Measurements from ENCODE around the gene SEC16A.

The SEC16A gene

GRCh38 chr9:136442265-136442664 lies 40.6 kb downstream of the SEC16A start:
- Mint-ChIP-seq H3K4me3 (no peak overlapping the region), H3K4me1 (peaks cover 12% of the 10 kb centered on the region), H3K36me3 (peaks cover 35% of the 10 kb centered on the region), H3K27ac (no peak overlapping the region), H3K9me3 (no peaks in the 10 kb centered on the region), H3K27me3 (no peaks in the 10 kb centered on the region)
- no peak for DNase-seq
- CTCF ChIA-PET, result interaction anchor here (1.0 kb wide), 1 partner anchor 25 kb away, joined by 3 read pairs; no protein-coding TSS in a partner anchor

DNA sequence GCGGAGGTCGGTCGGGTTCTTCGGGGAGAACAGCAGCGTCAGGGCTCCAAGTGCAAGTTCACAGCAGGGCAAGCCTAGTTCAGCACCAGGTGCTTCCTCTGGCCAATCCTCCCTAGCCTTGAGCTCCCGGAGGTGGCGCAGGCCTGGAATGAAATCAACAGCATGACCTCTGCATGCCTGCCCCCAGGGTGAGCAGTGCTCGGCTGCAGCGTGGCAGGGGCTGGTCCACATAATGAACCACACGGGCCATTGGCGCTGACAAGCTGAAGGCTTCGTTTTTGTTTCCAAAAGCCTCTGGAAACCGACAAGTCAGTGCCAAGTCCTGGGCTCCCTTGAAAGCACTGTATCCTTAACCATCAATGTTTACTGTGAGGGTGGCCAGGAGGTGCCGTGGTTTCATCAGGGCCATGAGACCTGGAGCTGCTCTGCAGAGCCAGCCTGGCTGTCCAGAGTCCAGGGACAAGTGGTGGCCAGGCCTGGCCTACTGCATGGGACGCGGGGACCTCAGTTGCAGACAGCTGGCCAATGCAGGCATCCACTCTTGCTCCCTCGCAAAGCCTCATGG lies 41.1 kb downstream of the SEC16A start:
- Mint-ChIP-seq H3K4me1 (peaks cover 17% of the 10 kb centered on the region), H3K36me3 (peaks cover 35% of the 10 kb centered on the region), H3K4me3 (no peak overlapping the region), H3K27me3 (no peaks in the 10 kb centered on the region), H3K27ac (no peak overlapping the region), H3K9me3 (no peaks in the 10 kb centered on the region)
- CTCF ChIA-PET, result no interaction called here
- no peak for DNase-seq

- H3K27me3 Mint-ChIP-seq, result no peaks in the 10 kb centered on the region
- DNase-seq, result no peak
- peaks cover 21% of the 10 kb centered on the region for H3K4me1 Mint-ChIP-seq
- H3K4me3 Mint-ChIP-seq, result no peak overlapping the region
- H3K27ac Mint-ChIP-seq, result no peak overlapping the region
- no peaks in the 10 kb centered on the region for H3K9me3 Mint-ChIP-seq
- CTCF ChIA-PET, result no interaction called here
- peaks cover 35% of the 10 kb centered on the region for H3K36me3 Mint-ChIP-seq
Measured at GRCh38 chr9:136441191-136441680, 41.6 kb downstream of the SEC16A start.

GRCh38 chr9:136439481-136440408 lies 43.1 kb downstream of the SEC16A start, which contains the start of gene INPP5E:
TSS of gene INPP5E (minus strand) at chr9:136439845. CDS start at chr9:136439419, 426 bp downstream.
- Mint-ChIP-seq H3K4me3 (peak within 1 kb of the TSS; percentile 87), H3K36me3 (peaks cover 35% of the 10 kb centered on the region), H3K27me3 (no peaks in the 10 kb centered on the region), H3K4me1 (peaks cover 24% of the 10 kb centered on the region), H3K27ac (peak within 1 kb of the TSS; percentile 83), H3K9me3 (no peaks in the 10 kb centered on the region)
- CTCF ChIA-PET, result interaction anchor here (0.7 kb wide), 1 partner anchor 15 kb away, joined by 3 read pairs; no protein-coding TSS in a partner anchor
- peak; percentile 82 for DNase-seq

GRCh38 chr9:136438548-136439480 lies 44.0 kb downstream of the SEC16A start:
- peaks cover 30% of the 10 kb centered on the region for H3K36me3 Mint-ChIP-seq

GRCh38 chr9:136437839-136438547 lies 44.8 kb downstream of the SEC16A start:
- Mint-ChIP-seq H3K4me3 (peak overlapping the region; percentile 87), H3K36me3 (peaks cover 26% of the 10 kb centered on the region), H3K27me3 (no peaks in the 10 kb centered on the region), H3K27ac (peak overlapping the region; percentile 83), H3K4me1 (peaks cover 24% of the 10 kb centered on the region), H3K9me3 (no peaks in the 10 kb centered on the region)
- CTCF ChIA-PET, result no interaction called here
- DNase-seq, result peak; percentile 38

More at GRCh38 chr9:136438548-136439480, 44.0 kb downstream of the SEC16A start:
- CTCF ChIA-PET, result no interaction called here
- peak overlapping the region; percentile 87 for H3K4me3 Mint-ChIP-seq
- DNase-seq, result peak; percentile 75
- no peaks in the 10 kb centered on the region for H3K9me3 Mint-ChIP-seq
- H3K27me3 Mint-ChIP-seq, result no peaks in the 10 kb centered on the region
- H3K4me1 Mint-ChIP-seq, result peaks cover 24% of the 10 kb centered on the region
- peak overlapping the region; percentile 83 for H3K27ac Mint-ChIP-seq

DNA sequence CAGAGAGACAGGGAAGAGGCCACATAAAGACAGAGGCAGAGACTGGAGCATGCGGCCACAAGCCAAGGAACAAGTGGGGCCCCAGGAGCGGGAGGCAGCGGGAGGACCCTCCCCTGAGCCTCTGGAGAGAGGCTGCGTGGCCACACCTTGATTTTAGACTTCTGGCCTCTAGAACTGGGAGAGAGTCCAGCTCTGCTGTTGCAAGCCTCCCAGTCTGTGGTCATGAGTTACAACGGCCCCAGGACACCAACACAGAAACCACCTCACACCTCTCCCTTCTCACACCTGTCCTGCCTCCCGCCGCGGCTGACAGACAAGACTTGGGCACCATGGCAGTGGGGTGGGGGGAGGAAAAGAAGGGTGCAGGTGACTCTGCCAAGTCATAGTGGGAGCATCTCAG lies 45.4 kb downstream of the SEC16A start:
- H3K9me3 Mint-ChIP-seq, result no peaks in the 10 kb centered on the region
- peaks cover 21% of the 10 kb centered on the region for H3K36me3 Mint-ChIP-seq
- DNase-seq, result no peak
- no peaks in the 10 kb centered on the region for H3K27me3 Mint-ChIP-seq
- H3K4me3 Mint-ChIP-seq, result peak overlapping the region; percentile 87
- H3K27ac Mint-ChIP-seq, result peak overlapping the region; percentile 70
- CTCF ChIA-PET, result interaction anchor here (1.0 kb wide), 1 partner anchor 23 kb away, joined by 3 read pairs; no protein-coding TSS in a partner anchor
- H3K4me1 Mint-ChIP-seq, result peaks cover 24% of the 10 kb centered on the region

GRCh38 chr9:136436055-136436634 lies 46.7 kb downstream of the SEC16A start:
- Mint-ChIP-seq H3K27me3 (no peaks in the 10 kb centered on the region), H3K9me3 (no peaks in the 10 kb centered on the region), H3K4me3 (no peak overlapping the region), H3K27ac (no peak overlapping the region), H3K36me3 (peaks cover 14% of the 10 kb centered on the region), H3K4me1 (peaks cover 24% of the 10 kb centered on the region)
- no peak for DNase-seq
- CTCF ChIA-PET, result interaction anchor here (0.7 to 1.7 kb wide), 2 partner anchors 33 to 234 kb away, joined by 3 read pairs; no protein-coding TSS in a partner anchor

- CTCF ChIA-PET, result interaction anchor here (1.7 kb wide), 1 partner anchor 31 kb away, joined by 3 read pairs; no protein-coding TSS in a partner anchor
- H3K36me3 Mint-ChIP-seq, result peaks cover 18% of the 10 kb centered on the region
- no peak for DNase-seq
- H3K9me3 Mint-ChIP-seq, result no peaks in the 10 kb centered on the region
- no peak overlapping the region for H3K27ac Mint-ChIP-seq
- no peak overlapping the region for H3K4me3 Mint-ChIP-seq
- H3K27me3 Mint-ChIP-seq, result no peaks in the 10 kb centered on the region
- peaks cover 24% of the 10 kb centered on the region for H3K4me1 Mint-ChIP-seq
Measured at GRCh38 chr9:136434580-136435169, 48.2 kb downstream of the SEC16A start.

GRCh38 chr9:136433849-136434579 lies 48.8 kb downstream of the SEC16A start:
- peaks cover 18% of the 10 kb centered on the region for H3K36me3 Mint-ChIP-seq
- no peaks in the 10 kb centered on the region for H3K9me3 Mint-ChIP-seq
- H3K4me1 Mint-ChIP-seq, result peaks cover 24% of the 10 kb centered on the region
- no peak overlapping the region for H3K27ac Mint-ChIP-seq
- DNase-seq, result no peak
- CTCF ChIA-PET, result no interaction called here
- no peaks in the 10 kb centered on the region for H3K27me3 Mint-ChIP-seq
- no peak overlapping the region for H3K4me3 Mint-ChIP-seq

GRCh38 chr9:136433043-136433715 lies 49.7 kb downstream of the SEC16A start:
- no peak overlapping the region for H3K4me3 Mint-ChIP-seq
- no peaks in the 10 kb centered on the region for H3K27me3 Mint-ChIP-seq
- no peaks in the 10 kb centered on the region for H3K9me3 Mint-ChIP-seq
- no peak for DNase-seq
- no peak overlapping the region for H3K27ac Mint-ChIP-seq
- peaks cover 21% of the 10 kb centered on the region for H3K4me1 Mint-ChIP-seq
- H3K36me3 Mint-ChIP-seq, result peaks cover 21% of the 10 kb centered on the region
- CTCF ChIA-PET, result no interaction called here

DNA sequence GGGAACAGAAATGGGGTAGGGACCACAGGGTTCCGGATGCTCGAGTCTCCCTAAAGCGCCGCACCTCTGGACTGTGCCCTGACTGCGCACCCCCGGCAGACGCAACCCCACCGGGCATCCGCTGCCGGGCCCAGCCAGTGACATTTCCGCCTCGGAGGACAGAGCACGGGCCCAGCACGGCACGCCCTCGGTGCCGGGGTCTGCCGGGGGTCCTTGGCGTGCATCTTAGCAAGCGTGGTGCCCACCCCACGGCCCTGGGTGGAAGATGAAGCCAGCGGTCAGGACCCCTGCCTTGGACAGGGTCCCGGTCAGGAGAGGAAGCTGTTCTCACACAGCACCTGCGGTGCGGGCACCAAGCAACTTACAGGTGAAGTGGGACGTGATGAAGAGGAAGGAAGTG lies 50.2 kb downstream of the SEC16A start:
- CTCF ChIA-PET, result no interaction called here
- Mint-ChIP-seq H3K27ac (no peak overlapping the region), H3K4me1 (peaks cover 16% of the 10 kb centered on the region), H3K36me3 (peaks cover 18% of the 10 kb centered on the region), H3K9me3 (no peaks in the 10 kb centered on the region), H3K4me3 (no peak overlapping the region), H3K27me3 (no peaks in the 10 kb centered on the region)
- no peak for DNase-seq

All from activated naive CD4-positive, alpha-beta T cell treated with anti-CD3 and anti-CD28 coated beads, Interleukin-2, amount 10 ng/mL, durations not matched to agents 7 days and 5 days (primary cell).